Measurements from ENCODE around the gene PPP3R1.

PPP3R1 gene

GRCh38 chr2:68141875-68142274 is 110.5 kb downstream of the PPP3R1 start:
- DNase-seq (ENCODE audit: low read depth): no peak

GRCh38 chr2:68135448-68136320 is 116.6 kb downstream of the PPP3R1 start:
- no peak for DNase-seq (ENCODE audit: low read depth)

- no peak for DNase-seq (ENCODE audit: low read depth)
Observed at GRCh38 chr2:68134554-68134953, 117.8 kb downstream of the PPP3R1 start.

GRCh38 chr2:68134120-68134519 is 118.2 kb downstream of the PPP3R1 start:
- no peak for DNase-seq (ENCODE audit: low read depth)
